ENCODE results near the gene LYPD6B.

The LYPD6B gene

GRCh38 chr2:149129433-149129832, 90.9 kb downstream of the LYPD6B start:
- DNase-seq = no peak

GRCh38 chr2:149132339-149132738, 93.8 kb downstream of the LYPD6B start:
- no peak for DNase-seq

DNA sequence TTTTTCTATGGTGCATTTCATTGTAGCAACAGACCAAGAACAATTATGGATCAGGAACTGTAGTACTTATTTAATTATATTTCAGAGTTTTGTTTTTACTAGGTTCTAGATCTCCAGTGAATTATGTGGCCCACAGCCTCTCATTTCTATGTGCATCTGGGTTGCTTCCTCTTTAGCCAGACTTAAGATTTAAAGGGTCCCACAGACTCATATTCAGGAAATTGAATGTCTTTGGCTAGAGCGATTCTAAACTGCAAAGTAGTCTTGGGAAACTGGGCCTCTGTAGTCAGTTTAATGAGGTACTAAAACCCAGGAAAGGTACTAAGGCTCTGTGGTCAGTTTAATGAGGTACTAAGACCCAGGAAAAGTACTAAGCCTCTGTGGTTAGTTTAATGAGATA, 94.4 kb downstream of the LYPD6B start:
- no peak for DNase-seq

DNA sequence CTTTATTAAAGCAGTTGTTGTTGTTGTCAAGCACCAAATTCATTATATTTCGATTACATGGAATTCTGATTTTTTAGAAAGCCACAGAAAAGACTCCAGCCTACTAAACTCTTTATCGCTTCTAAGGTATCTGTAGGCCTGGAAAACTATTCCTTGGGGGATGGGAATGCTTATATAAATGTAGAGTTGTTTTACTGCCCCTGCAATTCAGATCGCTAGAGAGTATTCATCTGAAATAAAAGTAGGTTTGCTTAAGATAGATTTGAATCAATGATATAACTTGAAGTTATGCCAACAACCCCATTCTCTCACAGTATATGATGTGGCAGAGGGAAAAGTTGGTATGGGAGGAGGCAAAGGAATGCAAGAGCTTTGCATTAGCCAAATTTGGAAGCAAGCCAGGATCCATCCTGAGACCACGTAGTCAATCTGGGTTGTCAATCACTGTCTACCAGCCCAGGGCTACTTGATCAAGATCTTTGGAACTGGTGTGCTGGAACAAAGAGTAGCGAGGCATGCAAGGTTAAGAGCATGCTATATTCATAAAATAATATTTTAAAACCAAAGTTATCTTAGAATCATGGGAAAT, 95.9 kb downstream of the LYPD6B start:
- DNase-seq = no peak

DNA sequence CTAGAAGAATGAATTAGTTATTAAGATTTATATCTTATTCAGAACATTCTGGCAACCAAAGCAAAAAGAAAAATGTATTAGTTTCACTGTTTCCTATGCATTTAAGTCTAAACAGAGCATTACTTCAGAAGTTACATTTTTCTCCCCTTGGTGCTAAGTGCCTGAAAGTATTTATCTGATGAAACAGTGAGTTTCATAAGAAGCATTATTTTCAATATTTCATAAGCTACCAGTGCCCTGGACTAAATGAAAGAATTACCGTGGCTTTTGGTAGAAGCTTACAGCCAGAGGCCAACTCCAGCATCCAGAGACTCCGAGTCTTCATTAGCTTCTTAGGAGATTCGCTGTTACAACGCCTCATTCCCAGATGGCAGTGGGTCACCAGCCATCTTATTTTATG, 97.6 kb downstream of the LYPD6B start:
- DNase-seq = no peak

- no peak for DNase-seq
These were observed 102.5 kb downstream of the LYPD6B start for GRCh38 chr2:149141046-149141445.

DNA sequence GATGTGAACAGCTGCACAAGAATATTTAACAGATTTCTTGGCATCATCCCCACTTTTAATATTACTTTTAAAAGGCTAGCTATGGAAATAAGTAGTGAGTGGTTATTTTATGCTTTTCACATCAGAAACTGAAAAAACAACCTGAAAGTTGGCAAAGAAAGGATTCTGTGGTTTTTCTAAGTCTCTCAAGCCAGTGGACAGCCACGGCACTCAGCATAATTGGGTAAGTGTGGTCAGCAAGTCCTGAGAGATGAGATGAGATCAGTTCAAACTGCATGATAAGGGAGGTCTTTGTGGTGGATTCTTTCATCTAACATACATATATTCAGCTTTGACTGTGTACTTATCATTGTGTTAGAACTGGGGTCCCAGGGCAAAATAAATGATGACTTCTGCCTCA, 105.2 kb downstream of the LYPD6B start:
- DNase-seq = no peak

- DNase-seq = no peak
These were observed 107.1 kb downstream of the LYPD6B start for GRCh38 chr2:149145314-149146295.

- DNase-seq = no peak
These were observed 108.4 kb downstream of the LYPD6B start for GRCh38 chr2:149146876-149147275.

DNA sequence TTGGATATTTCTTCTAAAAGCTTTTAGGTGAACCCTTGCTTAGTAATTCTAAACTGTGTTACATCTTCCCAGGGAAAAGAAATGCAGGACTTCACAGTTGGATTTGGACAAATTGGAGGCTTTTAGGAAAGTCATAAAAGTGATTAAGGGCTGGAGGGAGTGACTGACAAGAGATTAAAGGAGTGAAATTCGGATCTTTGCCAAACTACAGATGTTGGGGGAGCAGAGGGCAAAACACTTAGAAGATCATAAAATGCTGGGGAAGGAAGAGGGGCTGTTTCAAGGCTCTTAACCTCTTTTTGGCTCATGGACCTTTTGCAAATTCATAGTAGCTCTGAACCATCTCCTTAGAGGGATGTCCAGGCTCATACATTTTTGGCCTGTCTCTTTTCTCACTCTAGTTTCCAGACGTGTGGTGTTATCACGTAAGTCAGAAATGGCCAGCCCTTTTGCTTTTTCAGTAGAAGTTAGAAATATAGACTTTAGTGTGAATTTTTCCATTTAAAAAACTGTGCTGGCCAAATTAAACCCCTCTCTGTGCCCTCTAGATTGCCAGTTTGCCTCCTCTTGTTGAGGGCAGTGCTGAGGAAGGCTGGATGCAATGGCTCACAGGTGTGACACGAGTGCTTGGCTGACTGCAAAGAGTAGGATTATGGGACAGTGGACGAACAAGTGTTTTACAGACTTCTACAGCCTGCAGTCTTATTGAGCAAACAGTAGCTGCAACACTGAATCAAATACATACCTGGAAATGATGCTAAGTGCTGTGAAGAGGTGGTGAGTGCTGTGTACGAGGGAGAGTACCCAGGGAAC, 109.9 kb downstream of the LYPD6B start:
- DNase-seq = no peak

DNA sequence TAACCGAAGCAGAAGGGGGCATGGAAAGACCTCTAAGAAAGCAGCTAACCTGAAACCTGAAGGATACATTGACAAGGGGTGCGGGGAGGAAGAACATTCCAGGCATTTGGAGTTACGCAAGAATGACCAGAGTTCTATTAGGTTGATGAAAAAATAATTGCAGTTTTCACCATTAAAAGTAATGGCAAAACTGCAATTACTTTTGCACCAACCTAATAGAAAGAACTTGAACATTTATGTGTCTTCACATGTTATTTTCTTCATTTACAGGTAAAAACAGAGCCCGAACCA, 110.5 kb downstream of the LYPD6B start:
- no peak for DNase-seq

DNA sequence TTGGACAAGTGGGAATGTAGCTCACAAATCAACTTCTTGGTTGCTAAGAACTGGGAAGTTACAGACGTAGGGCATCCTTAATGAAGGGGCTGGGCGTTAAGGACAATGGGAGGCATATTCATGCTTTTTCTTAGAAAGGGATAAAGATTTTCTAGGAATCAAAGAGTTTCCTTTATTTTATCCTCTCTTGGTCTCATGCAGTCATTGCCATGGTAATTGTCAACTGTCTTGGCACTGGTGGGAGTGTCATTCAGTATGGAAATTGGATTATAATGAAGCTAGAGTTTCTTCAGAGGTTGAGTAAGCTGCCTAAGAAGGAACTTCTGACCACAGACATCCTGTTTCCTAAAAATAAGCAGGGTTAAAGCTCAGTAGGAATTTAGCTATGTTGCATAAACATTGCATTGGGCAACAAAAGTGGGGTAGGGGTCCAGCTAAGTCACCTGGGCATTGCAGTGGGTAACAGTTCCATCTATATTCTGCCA, 114.0 kb downstream of the LYPD6B start:
- DNase-seq = no peak

- no peak for DNase-seq
These were observed 116.9 kb downstream of the LYPD6B start for GRCh38 chr2:149155196-149155969.

GRCh38 chr2:149155988-149156387, 117.5 kb downstream of the LYPD6B start:
- DNase-seq = no peak

- DNase-seq = no peak
These were observed 118.7 kb downstream of the LYPD6B start for GRCh38 chr2:149156971-149157740.

DNA sequence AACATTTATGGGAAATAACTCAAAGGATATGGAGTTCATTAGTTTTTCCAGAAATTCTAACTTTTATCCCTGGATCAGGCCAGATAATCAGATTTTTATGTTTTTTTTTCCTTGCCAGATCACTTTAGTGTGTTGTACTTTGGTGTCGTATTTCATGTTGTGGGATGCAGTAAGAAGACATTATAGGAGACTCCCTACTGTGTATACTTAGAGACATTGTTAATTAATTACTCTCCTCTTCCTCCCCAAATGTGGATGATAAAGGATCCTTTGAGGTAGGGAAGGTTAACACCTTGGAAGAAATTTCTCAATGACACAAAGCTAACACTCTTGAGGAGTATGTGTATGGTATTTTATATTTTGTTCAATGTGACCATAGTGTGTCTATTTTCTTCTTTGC, 120.5 kb downstream of the LYPD6B start:
- DNase-seq = no peak

- DNase-seq = no peak
These were observed 121.7 kb downstream of the LYPD6B start for GRCh38 chr2:149160195-149160594.

- DNase-seq = no peak
These were observed 122.3 kb downstream of the LYPD6B start for GRCh38 chr2:149160701-149161217.

GRCh38 chr2:149161481-149162225, 123.2 kb downstream of the LYPD6B start:
- DNase-seq = no peak

GRCh38 chr2:149164296-149164695, 125.8 kb downstream of the LYPD6B start:
- DNase-seq = no peak

DNA sequence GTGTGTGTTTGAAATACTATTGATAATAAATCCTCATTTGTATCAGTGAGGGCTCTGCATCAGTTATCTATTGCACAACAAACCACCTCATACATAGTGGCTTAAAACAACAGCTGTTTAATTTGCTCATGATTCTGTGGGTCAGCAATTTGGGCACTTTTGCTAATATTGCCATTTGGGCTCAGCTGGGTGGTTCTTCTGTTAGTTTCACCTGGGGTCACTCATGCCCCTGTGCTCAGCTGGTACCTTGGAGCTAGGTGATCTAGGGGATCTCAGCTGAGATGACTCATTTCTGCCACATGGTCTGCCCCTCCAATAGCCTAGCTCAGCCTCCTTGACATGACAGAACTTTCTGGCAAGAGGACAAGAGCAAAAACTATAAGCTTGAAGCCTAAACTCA, 126.3 kb downstream of the LYPD6B start:
- no peak for DNase-seq
